H1 (cell line): ENCODE data around the gene CIROP. TPM values are rescaled to one million over a fixed set of nuclear protein-coding genes. Genes with fewer than 3 reads are reported as not detected.

Experiments
- CTCF ChIA-PET: fragments of 300-600 bp; sonication (Branson Sonifier 250); formaldehyde crosslinking; loops from one replicate; lab custom pipeline; 2021; ENCODE audit not compliant: partially characterized antibody; lab: Charles Lee
- POLR2A ChIA-PET: fragments of 300-600 bp; sonication (Branson Sonifier 250); formaldehyde crosslinking; loops from one replicate; lab custom pipeline; 2021; ENCODE audit warnings: inconsistent platforms; ENCODE audit not compliant: partially characterized antibody; lab: Charles Lee
- DNase-seq, 2 experiments: peaks; one replicate each; pipeline versions ENCODE4 v3.0.0 to v3.0.0-alpha.2; 2010 to 2022; ENCODE audit warnings: low spot score in 2 of 2, low read depth in 1 of 2, mixed read lengths in 1 of 2
- FAIRE-seq: peaks from 2 replicates; lab custom pipeline; 2011; peaks lifted over from hg19 to GRCh38; lab: Jason Lieb, UNC
- H2AFZ ChIP-seq: 2 replicates; pipeline ENCODE4 v1.8.1; 2012; ENCODE audit warnings: low read length, inconsistent platforms
- H2AK5ac ChIP-seq: 2 replicates; pipeline ENCODE4 v1.6.1; 2013; ENCODE audit warnings: low read depth, low read length
- H2BK120ac ChIP-seq: replicated peaks from 2 replicates; pipeline ENCODE3; 2013; ENCODE audit warnings: low read depth, low read length, inconsistent platforms
- H2BK12ac ChIP-seq: 2 replicates; pipeline ENCODE4 v1.6.1; 2013; ENCODE audit warnings: low read depth, low read length
- H2BK15ac ChIP-seq: 2 replicates; pipeline ENCODE4 v1.6.1; 2013; ENCODE audit warnings: low read length
- H2BK20ac ChIP-seq: 2 replicates; pipeline ENCODE4 v1.6.1; 2013; ENCODE audit warnings: low read length
- H2BK5ac ChIP-seq: 2 replicates; pipeline ENCODE4 v1.6.1; 2013; ENCODE audit warnings: low read depth, low read length
- H3K14ac ChIP-seq: 2 replicates; pipeline ENCODE4 v1.6.1; 2013; ENCODE audit warnings: inconsistent platforms; ENCODE audit not compliant: insufficient read length
- H3K18ac ChIP-seq: 2 replicates; pipeline ENCODE4 v1.6.1; 2013; ENCODE audit warnings: low read length; ENCODE audit errors: extremely low read depth
- H3K23ac ChIP-seq: 2 replicates; pipeline ENCODE4 v1.6.1; 2013; ENCODE audit warnings: inconsistent platforms; ENCODE audit not compliant: insufficient read length
- H3K23me2 ChIP-seq: 2 replicates; pipeline ENCODE4 v1.6.1; 2013; ENCODE audit warnings: low read depth, low read length
- H3K27ac ChIP-seq: 2 replicates; pipeline ENCODE4 v1.6.1; 2011; ENCODE audit warnings: low read depth, low read length, inconsistent platforms
- H3K27me3 ChIP-seq, 4 experiments: replicated peaks in 1 of 4; 1 replicate in 1 of 4; 2 replicates in 3 of 4; pipeline versions ENCODE4 v1.6.1 to v1.8.1; 2011 to 2013; ENCODE audit warnings: low read length in 3 of 4, mild to moderate bottlenecking in 3 of 4, inconsistent platforms in 2 of 4, mixed read lengths in 2 of 4, moderate library complexity in 1 of 4; ENCODE audit not compliant: control insufficient read depth in 3 of 4, insufficient read depth in 3 of 4; ENCODE audit errors: extremely low read depth in 1 of 4
- H3K36me3 ChIP-seq, 4 experiments: 2 replicates each; pipeline versions ENCODE4 v1.6.1 to v1.8.1; 2011 to 2013; ENCODE audit warnings: mild to moderate bottlenecking in 4 of 4, low read length in 3 of 4, moderate library complexity in 2 of 4, control low read depth in 1 of 4, inconsistent platforms in 1 of 4; ENCODE audit not compliant: insufficient read depth in 4 of 4, control insufficient read depth in 2 of 4
- H3K4ac ChIP-seq: replicated peaks from 2 replicates; pipeline ENCODE3; 2013; ENCODE audit warnings: low read length, low read depth, mixed read lengths, inconsistent platforms; ENCODE audit not compliant: insufficient read length
- H3K4me1 ChIP-seq, 4 experiments: replicated peaks in 1 of 4; 1 replicate in 1 of 4; 2 replicates in 3 of 4; pipeline versions ENCODE4 v1.6.1 to v1.8.1; 2011 to 2013; ENCODE audit warnings: low read length in 3 of 4, inconsistent platforms in 2 of 4, mixed read lengths in 1 of 4; ENCODE audit not compliant: insufficient read depth in 4 of 4, control insufficient read depth in 3 of 4
- H3K4me2 ChIP-seq, 2 experiments: 2 replicates each; pipeline versions ENCODE4 v1.6.1 to v1.8.1; 2011 to 2013; ENCODE audit warnings: low read depth in 2 of 2, low read length in 2 of 2, control low read depth in 1 of 2, inconsistent platforms in 1 of 2, mild to moderate bottlenecking in 1 of 2; ENCODE audit not compliant: insufficient read depth in 1 of 2
- H3K4me3 ChIP-seq, 4 experiments: fragments of 200-600, 300-600 bp in 1 of 4; sonication (generic), shearing (Covaris generic), sonication (Bioruptor Twin) in 1 of 4; 2 replicates each; pipeline versions ENCODE4 v1.5.1 to v1.8.1; 2011 to 2016; ENCODE audit warnings: low read length in 4 of 4, low read depth in 3 of 4, control low read depth in 2 of 4, inconsistent platforms in 2 of 4, mild to moderate bottlenecking in 2 of 4, mixed read lengths in 1 of 4, moderate library complexity in 1 of 4; ENCODE audit not compliant: insufficient read depth in 2 of 4; ENCODE audit errors: extremely low read depth in 1 of 4
- H3K56ac ChIP-seq: replicated peaks from 2 replicates; pipeline ENCODE3; 2013; ENCODE audit warnings: low read depth, mild to moderate bottlenecking, mixed read lengths, low read length, inconsistent platforms; ENCODE audit not compliant: insufficient read length
- H3K79me1 ChIP-seq: 2 replicates; pipeline ENCODE4 v1.6.1; 2013; ENCODE audit warnings: low read depth, low read length, control low read depth
- H3K79me2 ChIP-seq, 2 experiments: 2 replicates each; pipeline versions ENCODE4 v1.6.1 to v1.8.1; 2012 to 2013; ENCODE audit warnings: low read length in 2 of 2, mild to moderate bottlenecking in 2 of 2, inconsistent platforms in 1 of 2; ENCODE audit not compliant: insufficient read depth in 2 of 2, control insufficient read depth in 1 of 2
- H3K9ac ChIP-seq, 4 experiments: replicated peaks in 1 of 4; 1 replicate in 1 of 4; 2 replicates in 3 of 4; pipeline versions ENCODE4 v1.6.1 to v1.8.1; 2011 to 2013; ENCODE audit warnings: low read depth in 3 of 4, low read length in 3 of 4, control low read depth in 2 of 4, mild to moderate bottlenecking in 2 of 4, moderate library complexity in 2 of 4, inconsistent platforms in 1 of 4; ENCODE audit errors: extremely low read depth in 1 of 4
- H3K9me3 ChIP-seq, 2 experiments: 2 replicates each; pipeline versions ENCODE4 v1.6.1 to v1.8.1; 2012 to 2013; ENCODE audit warnings: mild to moderate bottlenecking in 2 of 2, moderate library complexity in 2 of 2, control low read depth in 1 of 2, inconsistent platforms in 1 of 2, low read depth in 1 of 2, low read length in 1 of 2, mixed read lengths in 1 of 2; ENCODE audit not compliant: insufficient read depth in 2 of 2
- H4K20me1 ChIP-seq, 2 experiments: replicated peaks in 1 of 2; 2 replicates each; pipeline versions ENCODE3 to v1.8.1; 2011 to 2013; ENCODE audit warnings: inconsistent platforms in 2 of 2, low read length in 2 of 2, mild to moderate bottlenecking in 1 of 2; ENCODE audit not compliant: insufficient read depth in 2 of 2, control insufficient read depth in 1 of 2
- H4K5ac ChIP-seq: 2 replicates; pipeline ENCODE4 v1.6.1; 2013; ENCODE audit warnings: low read length, low read depth, mixed read lengths, inconsistent platforms; ENCODE audit not compliant: insufficient read length
- H4K8ac ChIP-seq: 2 replicates; pipeline ENCODE4 v1.8.0; 2013; ENCODE audit warnings: mild to moderate bottlenecking, moderate library complexity, low read length, inconsistent platforms; ENCODE audit not compliant: insufficient read depth; ENCODE audit errors: extremely low read depth
- H4K91ac ChIP-seq: replicated peaks from 2 replicates; pipeline ENCODE3; 2013; ENCODE audit warnings: low read length, mixed read lengths, inconsistent platforms; ENCODE audit not compliant: insufficient read length
- CHD1 ChIP-seq: IDR thresholded peaks from 2 replicates; pipeline ENCODE4 v1.6.1; 2012; ENCODE audit warnings: low read depth, low read length, improper control_type of control experiment
- CTCF ChIP-seq, 3 experiments: IDR thresholded peaks; 1 replicate in 2 of 3; 2 replicates in 1 of 3; pipeline versions ENCODE4 v1.5.1 to v1.6.1; 2011; ENCODE audit warnings: low read length in 3 of 3, mild to moderate bottlenecking in 3 of 3, inconsistent platforms in 2 of 3, low read depth in 1 of 3, moderate library complexity in 1 of 3; ENCODE audit not compliant: insufficient read depth in 1 of 3; ENCODE audit errors: control extremely low read depth in 1 of 3
- E2F6 ChIP-seq: IDR thresholded peaks from 2 replicates; pipeline ENCODE4 v1.6.1; 2012; ENCODE audit warnings: inconsistent platforms
- FOSL1 ChIP-seq: IDR thresholded peaks from 2 replicates; pipeline ENCODE4 v1.6.1; 2011; ENCODE audit warnings: mild to moderate bottlenecking, low read depth, low read length, moderate library complexity; ENCODE audit not compliant: insufficient read depth
- HDAC2 ChIP-seq, 2 experiments: fragments of 300-600 bp in 1 of 2; sonication (generic) in 1 of 2; IDR thresholded peaks; 2 replicates each; pipeline ENCODE4 v1.6.1; 2011 to 2012; ENCODE audit warnings: low read depth in 2 of 2, low read length in 2 of 2, mild to moderate bottlenecking in 2 of 2, moderate library complexity in 2 of 2, borderline replicate concordance in 1 of 2, inconsistent platforms in 1 of 2
- KDM5A ChIP-seq: fragments of 200-600 bp; IDR thresholded peaks from 2 replicates; pipeline ENCODE4 v1.7.1; 2012; ENCODE audit warnings: mild to moderate bottlenecking, low read length, inconsistent platforms, mixed read lengths
- RFX5 ChIP-seq: IDR thresholded peaks from 2 replicates; pipeline ENCODE4 v1.6.1; 2011; ENCODE audit warnings: low read depth, low read length, improper control_type of control experiment, borderline replicate concordance
- YY1 ChIP-seq: IDR thresholded peaks from 2 replicates; pipeline ENCODE4 v1.6.1; 2011; ENCODE audit warnings: low read depth, mild to moderate bottlenecking, low read length
- WGBS, 2 experiments: shearing (Covaris generic) in 1 of 2; methylation state at CpG; one replicate each; pipeline versions ENCODE4 v1.1.6 to v1.1.7; 2013 to 2015; ENCODE audit warnings: low lambda C conversion rate in 2 of 2, mixed read lengths in 2 of 2, inconsistent platforms in 1 of 2, low coverage in 1 of 2, missing lambda C conversion rate in 1 of 2; ENCODE audit not compliant: insufficient replicate concordance in 2 of 2, insufficient coverage in 1 of 2, insufficient read length in 1 of 2; ENCODE audit errors: extremely low coverage in 1 of 2, missing lambda C conversion rate in 1 of 2; 5-methylcytosine and 5-hydroxymethylcytosine counted together
- polyA plus RNA-seq, 7 experiments: library from polyadenylated mRNA; depleted of rRNA in 3 of 7; stranded (reverse) in 5 of 7; unstranded in 2 of 7; fragments of >200 nt in 5 of 7; fragments of 200-250 nt in 2 of 7; gene quantifications; 1 replicate in 5 of 7; 2 replicates in 1 of 7; 4 replicates in 1 of 7; pipeline versions ENCODE4 v1.2.1 to v1.2.3, GENCODE V29; 2011 to 2013; ENCODE audit warnings: missing spikeins in 2 of 7, mixed read lengths in 2 of 7
- total RNA-seq: library from RNA; stranded (reverse); fragmentation: NEBNext Ultra II Directional; extraction: Animal tissue kit (Norgen Biotek cat#: 25700); gene quantifications from 2 replicates; pipeline ENCODE4 v1.2.1, GENCODE V29; 2021

CIROP gene
- total and polyA plus RNA-seq, 2 of the 8 experiments (the other 6 are each of a cell fraction or from before 2014, with no cell fraction given): 0.06 TPM; not detected in 1

- no peaks in the 10 kb centered on the region for H3K79me1 ChIP-seq
- H2AFZ ChIP-seq: no peak overlapping the region
- H3K9me3 ChIP-seq: no peaks in the 10 kb centered on the region
- no peak overlapping the region for H2BK20ac ChIP-seq
- H4K5ac ChIP-seq: no peak overlapping the region
- H3K4me1 ChIP-seq: 0 out of 7 replicates have a peak, but pooled peaks cover 0 to 2% (median 0%) of the 10 kb centered on the region in 4 experiments
- H3K4me2 ChIP-seq: no peak overlapping the region
- ChIA-PET POLR2A (interaction anchor here (1.0 to 2.1 kb wide), 6 partner anchors 9 to 65 kb away, joined by 3 to 6 read pairs (median 3); partner anchors contain the start of genes ACIN1 and C14orf119), CTCF (interaction anchor here (1.1 to 3.4 kb wide), 5 partner anchors 9 to 165 kb away, joined by 3 to 27 read pairs (median 5); no protein-coding TSS in a partner anchor)
- no peak overlapping the region for H2BK12ac ChIP-seq
- H4K8ac ChIP-seq: no peak overlapping the region
- FAIRE-seq (no peak), DNase-seq (no peak)
- peaks cover 0 to 2% of the 10 kb centered on the region in 2 experiments for H4K20me1 ChIP-seq
- H3K9ac ChIP-seq: no peak overlapping the region
- H3K14ac ChIP-seq: no peak overlapping the region
- H3K23ac ChIP-seq: no peak overlapping the region
- no peaks in the 10 kb centered on the region for H3K27me3 ChIP-seq
- H2BK120ac ChIP-seq: no peak overlapping the region
- no peak overlapping the region for H2BK15ac ChIP-seq
- H2BK5ac ChIP-seq: no peak overlapping the region
- H3K79me2 ChIP-seq: no peaks in the 10 kb centered on the region
- no peaks in the 10 kb centered on the region for H3K23me2 ChIP-seq
- no peak overlapping the region for H3K18ac ChIP-seq
- no peak overlapping the region for H3K56ac ChIP-seq
- TF ChIP-seq FOSL1 (no peak), CTCF (IDR thresholded peaks at IDR 0.05; ENCODE audit: control extremely low read depth in 1 of 3, insufficient read depth in 1 of 3, low read depth in 1 of 3, low read length in 3 of 3) (no peak), RFX5 (no peak), KDM5A (no peak), E2F6 (no peak), YY1 (no peak), HDAC2 (IDR thresholded peaks at IDR 0.05; ENCODE audit: borderline replicate concordance in 1 of 2, low read depth in 2 of 2, low read length in 2 of 2) (no peak), CHD1 (no peak)
- no peak overlapping the region for H2AK5ac ChIP-seq
- 89% methylated on average over 7 of the region's 7 CpGs; no CpG with 5 or more reads in 1 of the 2 experiments for WGBS, 2 experiments
- H3K36me3 ChIP-seq: peaks cover 15 to 52% (median 23%) of the 10 kb centered on the region in 4 experiments
- no peak overlapping the region for H3K4ac ChIP-seq
- H3K4me3 ChIP-seq: no peak overlapping the region
- no peak overlapping the region for H4K91ac ChIP-seq
- H3K27ac ChIP-seq: no peak overlapping the region
Measured at GRCh38 chr14:23129759-23130316, 25.0 kb upstream of the CIROP start.
